Mesendoderm (in vitro differentiated cells): ENCODE results near the gene CPA4.

Experiments used
- DNase-seq: peaks from one replicate; pipeline ENCODE4 v3.0.0; 2013
- H2AK5ac ChIP-seq: 2 replicates; pipeline ENCODE4 v1.6.1; 2013; ENCODE audit warnings: low read length, inconsistent platforms
- H2BK120ac ChIP-seq: 2 replicates; pipeline ENCODE4 v1.6.1; 2013; ENCODE audit warnings: low read depth, mild to moderate bottlenecking, low read length, moderate library complexity, mixed read lengths
- H2BK15ac ChIP-seq: replicated peaks from 2 replicates; pipeline ENCODE4 v1.6.1; 2013; ENCODE audit warnings: low read depth, mild to moderate bottlenecking, moderate library complexity
- H2BK5ac ChIP-seq: 2 replicates; pipeline ENCODE4 v1.6.1; 2013; ENCODE audit warnings: low read length, inconsistent platforms
- H3K18ac ChIP-seq: 2 replicates; pipeline ENCODE4 v1.6.1; 2013; ENCODE audit warnings: mild to moderate bottlenecking, low read length, mixed read lengths
- H3K23ac ChIP-seq: one replicate; pipeline ENCODE4 v1.6.1; 2013; ENCODE audit warnings: low read length
- H3K27ac ChIP-seq: 2 replicates; pipeline ENCODE4 v1.5.1; 2013; ENCODE audit warnings: low read depth, mild to moderate bottlenecking, inconsistent platforms, low read length, moderate library complexity
- H3K27me3 ChIP-seq: 2 replicates; pipeline ENCODE4 v1.6.1; 2013; ENCODE audit warnings: low read length, control low read depth, mild to moderate bottlenecking, inconsistent platforms; ENCODE audit not compliant: insufficient read depth, poor library complexity
- H3K36me3 ChIP-seq: 2 replicates; pipeline ENCODE4 v1.6.1; 2013; ENCODE audit warnings: low read length, inconsistent platforms; ENCODE audit not compliant: control insufficient read depth, insufficient read depth
- H3K4ac ChIP-seq: one replicate; pipeline ENCODE4 v1.6.1; 2013; ENCODE audit warnings: low read depth, mild to moderate bottlenecking, low read length, moderate library complexity
- H3K4me1 ChIP-seq: 2 replicates; pipeline ENCODE4 v1.6.1; 2013; ENCODE audit warnings: low read depth, low read length, inconsistent platforms; ENCODE audit not compliant: control insufficient read depth
- H3K4me2 ChIP-seq: 2 replicates; pipeline ENCODE4 v1.6.1; 2013; ENCODE audit warnings: low read length
- H3K4me3 ChIP-seq: 2 replicates; pipeline ENCODE4 v1.5.1; 2013; ENCODE audit warnings: mild to moderate bottlenecking, low read length
- H3K56ac ChIP-seq: one replicate; pipeline ENCODE4 v1.6.1; 2013; ENCODE audit warnings: low read length
- H3K79me1 ChIP-seq: 2 replicates; pipeline ENCODE4 v1.6.1; 2013; ENCODE audit warnings: low read length, inconsistent platforms
- H3K79me2 ChIP-seq: 2 replicates; pipeline ENCODE4 v1.6.1; 2013; ENCODE audit warnings: mild to moderate bottlenecking, low read length; ENCODE audit not compliant: control insufficient read depth, insufficient read depth
- H3K9ac ChIP-seq: 2 replicates; pipeline ENCODE4 v1.6.1; 2013; ENCODE audit warnings: low read length, inconsistent platforms
- H4K5ac ChIP-seq: one replicate; pipeline ENCODE4 v1.6.1; 2013; ENCODE audit warnings: low read length
- H4K8ac ChIP-seq: one replicate; pipeline ENCODE4 v1.6.1; 2013; ENCODE audit warnings: low read depth, mild to moderate bottlenecking, control low read depth, low read length, moderate library complexity
- WGBS: extraction: QIAGEN DNeasy Blood & Tissue Kit; methylation state at CpG from one replicate; pipeline ENCODE4 v1.1.7; 2013; ENCODE audit warnings: low lambda C conversion rate, missing lambda C conversion rate; ENCODE audit not compliant: insufficient coverage; ENCODE audit errors: extremely low coverage; 5-methylcytosine and 5-hydroxymethylcytosine counted together

Gene CPA4

DNA sequence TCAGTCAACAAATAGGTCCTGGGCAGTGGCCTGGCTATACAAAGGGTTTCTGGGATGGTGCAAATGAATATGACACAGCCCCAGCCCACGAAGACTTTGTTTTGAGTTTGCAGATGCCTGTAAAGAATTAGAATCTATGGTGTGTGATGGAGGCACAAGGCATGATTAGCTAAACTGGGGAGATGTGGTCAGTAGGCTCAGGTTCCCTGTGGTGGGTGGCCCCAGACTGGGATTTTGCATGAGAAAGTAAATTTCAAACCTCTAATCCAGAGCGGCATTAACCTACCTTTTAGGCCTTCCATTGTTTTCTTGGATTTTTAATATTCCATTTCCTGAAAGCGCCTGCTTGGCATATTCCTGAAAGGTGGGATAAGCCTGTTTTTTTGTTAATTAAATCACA is 45.3 kb downstream of the CPA4 start:
- WGBS: no CpG with 5 or more reads among the region's 3 CpGs
- H3K18ac ChIP-seq: no peak overlapping the region

DNA sequence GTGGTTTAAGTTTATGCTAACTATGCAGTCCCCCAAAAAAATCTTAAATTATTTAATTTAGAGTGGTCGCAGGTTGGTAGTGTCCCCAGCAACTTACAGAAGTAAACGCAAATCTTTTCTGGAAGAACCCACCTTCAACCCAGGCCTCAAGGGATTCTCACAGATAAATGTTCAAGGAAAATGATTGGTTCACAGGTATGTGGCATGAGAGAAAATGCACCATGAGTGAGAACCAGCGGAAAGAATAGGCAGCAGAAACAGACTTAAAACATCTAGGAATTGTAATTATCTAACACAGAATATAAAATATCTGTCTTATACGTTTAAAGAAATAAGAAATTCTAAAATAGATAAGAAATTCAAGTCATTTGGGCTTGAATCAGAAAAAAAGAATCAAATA is 48.9 kb downstream of the CPA4 start:
- Histone ChIP-seq H3K79me1 (no peaks in the 10 kb centered on the region), H2BK5ac (no peak overlapping the region), H3K23ac (no peak overlapping the region), H4K5ac (no peak overlapping the region), H3K27ac (no peak overlapping the region), H3K27me3 (no peaks in the 10 kb centered on the region), H3K4ac (no peak overlapping the region), H2AK5ac (no peak overlapping the region), H2BK120ac (no peak overlapping the region), H2BK15ac (no peak overlapping the region), H3K4me3 (no peak overlapping the region), H3K4me1 (peaks cover 2% of the 10 kb centered on the region), H3K56ac (no peak overlapping the region), H3K9ac (no peak overlapping the region), H3K4me2 (no peak overlapping the region), H3K36me3 (no peaks in the 10 kb centered on the region), H3K18ac (no peak overlapping the region), H4K8ac (no peak overlapping the region), H3K79me2 (no peaks in the 10 kb centered on the region)
- no CpG with 5 or more reads among the region's 4 CpGs for WGBS
- DNase-seq: no peak

More for the DNA sequence above, 45.3 kb downstream of the CPA4 start:
- Histone ChIP-seq H3K9ac (no peak overlapping the region), H3K56ac (no peak overlapping the region), H3K27me3 (no peaks in the 10 kb centered on the region), H2BK15ac (no peak overlapping the region), H2BK120ac (no peak overlapping the region), H3K27ac (no peak overlapping the region), H3K36me3 (no peaks in the 10 kb centered on the region), H4K5ac (no peak overlapping the region), H3K79me2 (no peaks in the 10 kb centered on the region), H3K4me2 (no peak overlapping the region), H2BK5ac (no peak overlapping the region), H3K4ac (no peak overlapping the region), H4K8ac (no peak overlapping the region), H3K79me1 (no peaks in the 10 kb centered on the region), H3K4me1 (no peaks in the 10 kb centered on the region), H3K4me3 (no peak overlapping the region), H2AK5ac (no peak overlapping the region), H3K23ac (no peak overlapping the region)
- DNase-seq: no peak

DNA sequence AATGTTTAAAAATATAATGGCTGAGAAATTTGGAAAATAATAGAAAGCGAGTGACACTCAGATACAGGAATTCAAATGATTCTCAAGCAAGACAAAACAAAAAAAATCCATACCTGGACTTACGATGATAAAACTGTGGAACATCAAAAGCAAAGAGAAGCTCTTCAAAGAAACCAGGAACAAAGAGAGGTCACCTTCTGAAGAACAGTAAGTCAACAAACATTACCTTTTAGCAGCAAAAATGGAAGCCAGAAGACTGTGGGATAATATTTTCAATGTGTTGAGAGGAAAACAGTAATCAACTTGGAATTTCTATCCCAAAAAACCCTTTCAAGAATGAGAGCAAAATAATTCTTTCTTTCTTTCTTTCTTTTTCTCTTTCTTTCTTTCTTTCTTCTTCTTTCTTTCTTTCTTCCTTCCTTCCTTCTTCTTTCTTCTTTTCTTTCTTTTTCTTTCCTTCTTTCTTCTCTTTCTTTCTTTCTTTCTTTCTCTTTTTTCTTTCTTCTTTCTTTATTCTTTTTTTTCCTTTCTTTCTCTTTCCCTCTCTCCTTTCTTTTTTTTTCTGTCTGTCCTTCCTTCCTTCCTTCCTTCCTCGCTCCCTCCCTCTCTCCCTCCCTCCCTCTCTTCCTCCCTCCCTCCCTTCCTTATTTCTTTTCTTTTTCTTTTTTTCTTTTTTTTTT is 49.9 kb downstream of the CPA4 start:
- no peak overlapping the region for H4K8ac ChIP-seq
- WGBS: no CpG with 5 or more reads among the region's 3 CpGs
- H3K56ac ChIP-seq: no peak overlapping the region
- H2BK5ac ChIP-seq: no peak overlapping the region
- no peak overlapping the region for H3K4ac ChIP-seq
- H3K9ac ChIP-seq: no peak overlapping the region
- no peaks in the 10 kb centered on the region for H3K36me3 ChIP-seq
- H3K79me1 ChIP-seq: no peaks in the 10 kb centered on the region
- no peak overlapping the region for H2BK15ac ChIP-seq
- DNase-seq: no peak
- no peak overlapping the region for H3K4me2 ChIP-seq
- H3K18ac ChIP-seq: no peak overlapping the region
- H2BK120ac ChIP-seq: no peak overlapping the region
- H2AK5ac ChIP-seq: no peak overlapping the region
- no peak overlapping the region for H3K23ac ChIP-seq
- no peaks in the 10 kb centered on the region for H3K27me3 ChIP-seq
- H3K4me3 ChIP-seq: no peak overlapping the region
- peaks cover 2% of the 10 kb centered on the region for H3K4me1 ChIP-seq
- H3K79me2 ChIP-seq: no peaks in the 10 kb centered on the region
- H4K5ac ChIP-seq: no peak overlapping the region
- H3K27ac ChIP-seq: no peak overlapping the region

DNA sequence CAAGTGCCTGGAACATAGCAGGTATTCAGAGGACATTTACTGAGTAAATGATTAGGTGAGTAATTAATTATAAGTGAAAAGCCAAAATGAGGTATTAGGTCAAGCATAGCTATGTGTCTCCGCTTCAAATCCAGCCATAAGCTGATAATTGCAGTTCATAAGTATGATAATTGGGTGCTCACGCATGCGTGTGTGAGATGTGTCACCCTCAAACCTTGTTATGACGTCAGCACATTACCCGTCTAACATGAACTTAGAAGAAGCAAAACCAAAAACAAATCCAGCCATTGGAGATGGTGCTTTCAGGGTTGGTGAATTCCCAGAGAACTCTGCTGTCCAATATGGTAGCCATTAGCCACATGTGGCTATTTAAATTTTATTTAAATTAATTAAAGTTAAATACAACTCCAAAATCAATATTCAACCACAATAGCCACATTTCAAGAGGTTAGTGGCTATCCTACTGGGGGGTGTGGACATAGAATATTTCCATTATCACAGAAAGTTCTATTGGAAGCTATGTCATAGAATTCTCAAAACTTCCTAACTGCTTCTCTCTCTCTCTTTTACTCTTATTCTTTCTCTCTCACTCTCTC is 51.4 kb downstream of the CPA4 start, which contains the start of gene CPA5:
CPA5 (plus strand) TSS at position 546 of the 596 bp plus-strand sequence. CDS start 1,670 bp downstream, outside the sequence.
- Histone ChIP-seq H3K36me3 (no peaks in the 10 kb centered on the region), H4K8ac (no peak within 1 kb of the TSS), H3K56ac (no peak within 1 kb of the TSS), H2BK120ac (no peak within 1 kb of the TSS), H3K9ac (no peak within 1 kb of the TSS), H3K18ac (no peak within 1 kb of the TSS), H3K4me3 (no peak within 1 kb of the TSS), H2BK15ac (no peak within 1 kb of the TSS), H3K23ac (no peak within 1 kb of the TSS), H2AK5ac (no peak within 1 kb of the TSS), H2BK5ac (no peak within 1 kb of the TSS), H3K79me2 (no peaks in the 10 kb centered on the region), H4K5ac (no peak within 1 kb of the TSS), H3K4ac (no peak within 1 kb of the TSS), H3K4me1 (peaks cover 2% of the 10 kb centered on the region), H3K4me2 (no peak within 1 kb of the TSS), H3K27me3 (no peaks in the 10 kb centered on the region), H3K79me1 (no peaks in the 10 kb centered on the region), H3K27ac (no peak within 1 kb of the TSS)
- no peak for DNase-seq
- WGBS: no CpG with 5 or more reads among the region's 5 CpGs

DNA sequence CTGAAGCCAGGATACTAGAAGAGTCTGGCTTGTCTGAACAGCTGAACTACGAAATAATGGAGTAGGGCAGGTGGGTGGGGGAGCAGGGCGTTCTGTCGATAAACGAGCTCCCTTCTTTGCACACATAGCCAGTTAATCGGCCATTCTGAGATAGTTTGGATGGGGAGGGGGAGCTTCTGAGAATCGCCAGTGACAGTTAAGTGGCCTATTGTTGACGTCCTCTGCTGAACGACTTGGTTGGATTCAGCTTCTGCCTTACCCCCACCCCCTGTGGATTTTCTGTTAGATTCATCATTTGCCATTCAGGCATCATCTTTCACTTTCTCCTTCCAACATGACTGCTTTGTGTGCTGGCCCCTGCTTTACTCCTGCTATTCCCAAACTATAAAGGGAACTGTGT is 52.2 kb downstream of the CPA4 start:
- H4K8ac ChIP-seq: no peak overlapping the region
- no CpG with 5 or more reads among the region's 8 CpGs for WGBS
- H3K36me3 ChIP-seq: no peaks in the 10 kb centered on the region
- no peaks in the 10 kb centered on the region for H3K79me1 ChIP-seq
- H3K4me2 ChIP-seq: no peak overlapping the region
- H2AK5ac ChIP-seq: no peak overlapping the region
- no peak overlapping the region for H3K23ac ChIP-seq
- DNase-seq: peak; percentile 78
- H3K56ac ChIP-seq: no peak overlapping the region
- H2BK5ac ChIP-seq: no peak overlapping the region
- H3K18ac ChIP-seq: no peak overlapping the region
- H3K4me1 ChIP-seq: peaks cover 2% of the 10 kb centered on the region
- H3K4ac ChIP-seq: no peak overlapping the region
- no peak overlapping the region for H3K27ac ChIP-seq
- no peak overlapping the region for H3K9ac ChIP-seq
- no peak overlapping the region for H4K5ac ChIP-seq
- H3K79me2 ChIP-seq: no peaks in the 10 kb centered on the region
- H3K4me3 ChIP-seq: no peak overlapping the region
- H2BK120ac ChIP-seq: no peak overlapping the region
- H2BK15ac ChIP-seq: no peak overlapping the region
- no peaks in the 10 kb centered on the region for H3K27me3 ChIP-seq
